Keratinocyte (primary cell): Measurements from ENCODE around the gene CYP19A1. TPM values are rescaled to one million over a fixed set of nuclear protein-coding genes. Genes with fewer than 3 reads are reported as not detected.
A peak's percentile ranks its signal among the peaks of the same experiment; 100 is the strongest.

Source experiments
- DNase-seq: peaks from one replicate; pipeline ENCODE4 v3.0.0-alpha.2; 2011; ENCODE audit warnings: low read depth, missing footprints, low spot score
- FAIRE-seq: peaks from 2 replicates; lab custom pipeline; 2011; peaks lifted over from hg19 to GRCh38; lab: Jason Lieb, UNC
- H2AFZ ChIP-seq: 2 replicates; pipeline ENCODE4 v1.6.0; 2012; ENCODE audit warnings: low read length, control low read depth, inconsistent platforms; ENCODE audit not compliant: control insufficient read depth
- H3K27ac ChIP-seq: 2 replicates; pipeline ENCODE4 v1.5.1; 2011; ENCODE audit warnings: low read length; ENCODE audit not compliant: control insufficient read depth, insufficient read depth
- H3K27me3 ChIP-seq: 3 replicates; pipeline ENCODE4 v1.6.0; 2011; ENCODE audit warnings: low read length; ENCODE audit not compliant: control insufficient read depth, insufficient read depth; ENCODE audit errors: extremely low read depth
- H3K36me3 ChIP-seq, 2 experiments: 2 replicates in 1 of 2; 3 replicates in 1 of 2; pipeline ENCODE4 v1.5.1; 2011; ENCODE audit warnings: low read length in 2 of 2, mild to moderate bottlenecking in 1 of 2; ENCODE audit not compliant: control insufficient read depth in 2 of 2, insufficient read depth in 2 of 2; ENCODE audit errors: extremely low read depth in 1 of 2
- H3K4me1 ChIP-seq: 3 replicates; pipeline ENCODE4 v1.5.1; 2011; ENCODE audit warnings: low read length; ENCODE audit not compliant: control insufficient read depth, insufficient read depth; ENCODE audit errors: extremely low read depth
- H3K4me2 ChIP-seq: 3 replicates; pipeline ENCODE4 v1.6.0; 2011; ENCODE audit warnings: low read depth, low read length; ENCODE audit not compliant: control insufficient read depth, insufficient read depth; ENCODE audit errors: extremely low read depth
- H3K4me3 ChIP-seq, 3 experiments: fragments of 200-600 bp in 1 of 3; sonication (generic) in 1 of 3; 2 replicates in 2 of 3; 3 replicates in 1 of 3; pipeline ENCODE4 v1.5.1; 2011 to 2016; ENCODE audit warnings: low read length in 3 of 3, mild to moderate bottlenecking in 3 of 3, control low read depth in 2 of 3, inconsistent platforms in 1 of 3, low read depth in 1 of 3, mixed read lengths in 1 of 3, mixed run types in 1 of 3, moderate library complexity in 1 of 3; ENCODE audit not compliant: control insufficient read depth in 2 of 3, insufficient read depth in 2 of 3; ENCODE audit errors: extremely low read depth in 1 of 3
- H3K79me2 ChIP-seq: 2 replicates; pipeline ENCODE4 v1.6.0; 2012; ENCODE audit warnings: low read length; ENCODE audit not compliant: control insufficient read depth, insufficient read depth
- H3K9ac ChIP-seq: 3 replicates; pipeline ENCODE4 v1.6.0; 2011; ENCODE audit warnings: low read length; ENCODE audit not compliant: control insufficient read depth, insufficient read depth; ENCODE audit errors: extremely low read depth
- H3K9me1 ChIP-seq: 3 replicates; pipeline ENCODE4 v1.6.0; 2011; ENCODE audit warnings: low read length; ENCODE audit not compliant: control insufficient read depth, insufficient read depth; ENCODE audit errors: extremely low read depth
- H3K9me3 ChIP-seq: 2 replicates; pipeline ENCODE4 v1.5.1; 2012; ENCODE audit warnings: low read depth, low read length; ENCODE audit not compliant: control insufficient read depth
- H4K20me1 ChIP-seq: 3 replicates; pipeline ENCODE4 v1.6.0; 2011; ENCODE audit warnings: low read length; ENCODE audit not compliant: control insufficient read depth, insufficient read depth; ENCODE audit errors: extremely low read depth
- CTCF ChIP-seq, 3 experiments: IDR thresholded peaks in 1 of 3; conservative IDR thresholded peaks in 1 of 3; optimal IDR thresholded peaks in 1 of 3; 2 replicates in 2 of 3; 3 replicates in 1 of 3; pipeline versions ENCODE3 to v1.5.1; 2011; ENCODE audit warnings: low read length in 3 of 3, mild to moderate bottlenecking in 3 of 3, moderate library complexity in 2 of 3, control low read depth in 1 of 3, inconsistent platforms in 1 of 3; ENCODE audit not compliant: insufficient read depth in 2 of 3; ENCODE audit errors: extremely low read depth in 1 of 3
- EZH2 ChIP-seq: IDR thresholded peaks from one replicate; pipeline ENCODE4 v1.6.1; 2012; ENCODE audit warnings: inconsistent platforms, mild to moderate bottlenecking, low read length, moderate library complexity
- dilution Hi-C: fragments of 300-500 bp; cut with MboI; formaldehyde crosslinking; loops from one replicate; pipeline ENCODE4 v1.7.0; 2020; ENCODE audit warnings: low sequenced_read_pairs; ENCODE audit not compliant: extremely low pct_ligation_motif_present
- polyA plus RNA-seq, 5 experiments: library from polyadenylated mRNA; depleted of rRNA in 3 of 5; stranded (reverse) in 3 of 5; stranded (forward) in 1 of 5; unstranded in 1 of 5; fragments of >200 nt; gene quantifications; 1 replicate in 1 of 5; 2 replicates in 3 of 5; 3 replicates in 1 of 5; pipeline versions ENCODE4 v1.2.1 to v1.2.3, GENCODE V29; 2011 to 2012; ENCODE audit warnings: missing spikeins in 2 of 5, low read depth in 1 of 5, low replicate concordance in 1 of 5

Gene CYP19A1
- polyA plus RNA-seq, 1 donor (not counting 4 experiments of a cell fraction or from before 2014, with no cell fraction given): not detected

- no peaks in the 10 kb centered on the region for H3K79me2 ChIP-seq
- H3K27me3 ChIP-seq: peaks cover 16% of the 10 kb centered on the region
- H3K9me1 ChIP-seq: no peaks in the 10 kb centered on the region
- dilution Hi-C loops: no loop called here
- H3K9me3 ChIP-seq: no peaks in the 10 kb centered on the region
- TF ChIP-seq CTCF (optimal IDR thresholded peaks at IDR 0.05 in 1 of 3, IDR thresholded peaks at IDR 0.05 in 1 of 3, conservative IDR thresholded peaks at IDR 0.05 in 1 of 3; ENCODE audit: extremely low read depth in 1 of 3, insufficient read depth in 2 of 3, low read length in 3 of 3) (no peak), EZH2 (no peak)
- H3K27ac ChIP-seq: peak overlapping the region; percentile 38
- no peaks in the 10 kb centered on the region for H4K20me1 ChIP-seq
- no peak for FAIRE-seq
- peak overlapping the region; percentile 72 for H3K4me2 ChIP-seq
- H2AFZ ChIP-seq: peak overlapping the region; percentile 77
- no peaks in the 10 kb centered on the region for H3K36me3 ChIP-seq
- no peak overlapping the region for H3K9ac ChIP-seq
- no peak for DNase-seq
- peaks cover 15% of the 10 kb centered on the region for H3K4me1 ChIP-seq
- H3K4me3 ChIP-seq: peak overlapping the region in 1 of 3 experiments; percentile 24
Observed at GRCh38 chr15:51191072-51191670, 147.2 kb downstream of the CYP19A1 start.

- Histone ChIP-seq H3K9me1 (no peaks in the 10 kb centered on the region), H3K36me3 (no peaks in the 10 kb centered on the region), H3K4me1 (peaks cover 15% of the 10 kb centered on the region), H3K27me3 (peaks cover 21% of the 10 kb centered on the region), H3K27ac (no peak overlapping the region), H3K4me2 (no peak overlapping the region), H3K9ac (no peak overlapping the region), H3K9me3 (no peaks in the 10 kb centered on the region), H3K79me2 (no peaks in the 10 kb centered on the region), H2AFZ (no peak overlapping the region), H3K4me3 (no peak overlapping the region), H4K20me1 (no peaks in the 10 kb centered on the region)
- TF ChIP-seq EZH2 (no peak), CTCF (optimal IDR thresholded peaks at IDR 0.05 in 1 of 3, IDR thresholded peaks at IDR 0.05 in 1 of 3, conservative IDR thresholded peaks at IDR 0.05 in 1 of 3; ENCODE audit: extremely low read depth in 1 of 3, insufficient read depth in 2 of 3, low read length in 3 of 3) (no peak)
- DNase-seq (no peak), FAIRE-seq (no peak)
- dilution Hi-C loops: no loop called here
Observed at GRCh38 chr15:51190424-51191068, 147.8 kb downstream of the CYP19A1 start.
